GM12892 (cell line): Measurements from ENCODE around the gene STK32B.

Experiments used
- POLR2A ChIP-seq: IDR thresholded peaks from 2 replicates; pipeline ENCODE4 v1.6.1; 2011; ENCODE audit warnings: low read depth, low read length, control low read depth
- POLR2AphosphoS5 ChIP-seq: IDR thresholded peaks from 2 replicates; pipeline ENCODE4 v1.6.1; 2011; ENCODE audit warnings: low read depth, low read length, control low read depth
- TAF1 ChIP-seq: IDR thresholded peaks from 2 replicates; pipeline ENCODE4 v1.6.1; 2011; ENCODE audit warnings: low read depth, mild to moderate bottlenecking, control low read depth, low read length, borderline replicate concordance

- TF ChIP-seq POLR2A (no peak), POLR2AphosphoS5 (no peak), TAF1 (no peak)
These were observed 152.2 kb downstream of the STK32B start for GRCh38 chr4:5203309-5203992.
